NCI-H774 (cell line): ENCODE results near the gene CCDC57.

ENCODE experiments used
- DNase-seq: peaks from one replicate; lab custom pipeline; 2025; lab: John Stamatoyannopoulos, UW

CCDC57 gene

GRCh38 chr17:82061047-82061925 is 151.4 kb downstream of the CCDC57 start:
- DNase-seq: no peak

- DNase-seq: no peak
These were observed 152.0 kb downstream of the CCDC57 start for GRCh38 chr17:82060614-82061013.

GRCh38 chr17:82060001-82060380 is 152.7 kb downstream of the CCDC57 start:
- no peak for DNase-seq

- DNase-seq: no peak
These were observed 153.2 kb downstream of the CCDC57 start for GRCh38 chr17:82059272-82060000.

GRCh38 chr17:82058855-82059249 is 153.8 kb downstream of the CCDC57 start:
- DNase-seq: no peak

GRCh38 chr17:82058230-82058854 is 154.3 kb downstream of the CCDC57 start:
- DNase-seq: no peak

GRCh38 chr17:82056729-82057621 is 155.7 kb downstream of the CCDC57 start:
- no peak for DNase-seq

GRCh38 chr17:82055965-82056728 is 156.5 kb downstream of the CCDC57 start:
- DNase-seq: no peak

- no peak for DNase-seq
These were observed 157.3 kb downstream of the CCDC57 start for GRCh38 chr17:82055023-82055964.

GRCh38 chr17:82054351-82055022 is 158.2 kb downstream of the CCDC57 start:
- DNase-seq: no peak

- no peak for DNase-seq
These were observed 158.9 kb downstream of the CCDC57 start for GRCh38 chr17:82053556-82054263.

GRCh38 chr17:82053130-82053529 is 159.5 kb downstream of the CCDC57 start:
- DNase-seq: no peak

GRCh38 chr17:82052638-82053059 is 160.0 kb downstream of the CCDC57 start:
- no peak for DNase-seq

- peak; percentile 69 for DNase-seq
These were observed 160.6 kb downstream of the CCDC57 start, which contains the start of the genes GPS1 and RFNG for GRCh38 chr17:82051776-82052637. GPS1 (plus strand) TSS chr17:82051898; CDS start chr17:82051932, 34 bp downstream. RFNG (minus strand) TSS chr17:82051811; CDS start chr17:82051766, 45 bp downstream.
